T-helper 2 cell treated with Interferon-gamma antibody and Interleukin-4, amounts not matched to agents 5 μg/mL and 100 μg/mL, for 36 hours (primary cell): Measurements from ENCODE around the gene ZNF365.

Experiments
- DNase-seq: peaks from one replicate; pipeline ENCODE4 v3.0.0; 2021; ENCODE audit warnings: low spot score
- H3K27ac Mint-ChIP-seq: one replicate; pipeline ENCODE4 v1.8.0; 2021; ENCODE audit warnings: mild to moderate bottlenecking, mixed read lengths
- H3K27me3 Mint-ChIP-seq: one replicate; pipeline ENCODE4 v1.8.0; 2021; ENCODE audit warnings: low read depth, mixed read lengths
- H3K36me3 Mint-ChIP-seq: one replicate; pipeline ENCODE4 v1.8.0; 2021; ENCODE audit warnings: low read depth, mixed read lengths
- H3K4me1 Mint-ChIP-seq: one replicate; pipeline ENCODE4 v1.8.0; 2021; ENCODE audit warnings: low read depth, mixed read lengths
- H3K4me3 Mint-ChIP-seq: one replicate; pipeline ENCODE4 v1.8.0; 2022; ENCODE audit warnings: mild to moderate bottlenecking, moderate library complexity, mixed read lengths
- H3K9me3 Mint-ChIP-seq: one replicate; pipeline ENCODE4 v1.8.0; 2021; ENCODE audit warnings: mixed read lengths

ZNF365 gene

GRCh38 chr10:62414359-62414758, 40.2 kb downstream of the ZNF365 start:
- H3K36me3 Mint-ChIP-seq = no peaks in the 10 kb centered on the region
- DNase-seq = no peak
- H3K4me1 Mint-ChIP-seq = no peaks in the 10 kb centered on the region
- H3K4me3 Mint-ChIP-seq = no peak overlapping the region
- no peak overlapping the region for H3K27ac Mint-ChIP-seq
- H3K9me3 Mint-ChIP-seq = peaks cover 16% of the 10 kb centered on the region
- H3K27me3 Mint-ChIP-seq = peaks cover 33% of the 10 kb centered on the region

GRCh38 chr10:62422068-62422590, 48.0 kb downstream of the ZNF365 start:
- Mint-ChIP-seq H3K27me3 (peaks cover 10% of the 10 kb centered on the region), H3K4me1 (no peaks in the 10 kb centered on the region), H3K9me3 (no peaks in the 10 kb centered on the region), H3K27ac (no peak overlapping the region), H3K4me3 (no peak overlapping the region), H3K36me3 (no peaks in the 10 kb centered on the region)
- DNase-seq = peak; percentile 17

GRCh38 chr10:62424026-62424425, 49.9 kb downstream of the ZNF365 start:
- DNase-seq = no peak
- no peaks in the 10 kb centered on the region for H3K36me3 Mint-ChIP-seq
- no peak overlapping the region for H3K27ac Mint-ChIP-seq

GRCh38 chr10:62426086-62426485, 51.9 kb downstream of the ZNF365 start:
- H3K27me3 Mint-ChIP-seq = no peaks in the 10 kb centered on the region
- DNase-seq = peak; percentile 32
- no peaks in the 10 kb centered on the region for H3K36me3 Mint-ChIP-seq
- peaks cover 11% of the 10 kb centered on the region for H3K9me3 Mint-ChIP-seq
- H3K4me3 Mint-ChIP-seq = no peak overlapping the region
- no peak overlapping the region for H3K27ac Mint-ChIP-seq
- H3K4me1 Mint-ChIP-seq = no peaks in the 10 kb centered on the region

More at GRCh38 chr10:62424026-62424425, 49.9 kb downstream of the ZNF365 start:
- H3K9me3 Mint-ChIP-seq = peaks cover 7% of the 10 kb centered on the region
- H3K4me3 Mint-ChIP-seq = no peak overlapping the region
- H3K27me3 Mint-ChIP-seq = peaks cover 5% of the 10 kb centered on the region
- no peaks in the 10 kb centered on the region for H3K4me1 Mint-ChIP-seq

- no peak overlapping the region for H3K4me3 Mint-ChIP-seq
- no peaks in the 10 kb centered on the region for H3K36me3 Mint-ChIP-seq
- no peak overlapping the region for H3K27ac Mint-ChIP-seq
- no peaks in the 10 kb centered on the region for H3K27me3 Mint-ChIP-seq
- DNase-seq = no peak
- peaks cover 11% of the 10 kb centered on the region for H3K9me3 Mint-ChIP-seq
- H3K4me1 Mint-ChIP-seq = no peaks in the 10 kb centered on the region
Observed at GRCh38 chr10:62426600-62426999, 52.4 kb downstream of the ZNF365 start.

GRCh38 chr10:62430881-62431280, 56.7 kb downstream of the ZNF365 start:
- no peak overlapping the region for H3K4me3 Mint-ChIP-seq
- DNase-seq = no peak
- H3K27ac Mint-ChIP-seq = no peak overlapping the region
- H3K9me3 Mint-ChIP-seq = peaks cover 11% of the 10 kb centered on the region
- H3K27me3 Mint-ChIP-seq = peaks cover 5% of the 10 kb centered on the region
- H3K36me3 Mint-ChIP-seq = no peaks in the 10 kb centered on the region
- H3K4me1 Mint-ChIP-seq = peaks cover 12% of the 10 kb centered on the region

GRCh38 chr10:62433181-62433692, 59.1 kb downstream of the ZNF365 start:
- peak; percentile 67 for DNase-seq
- H3K9me3 Mint-ChIP-seq = peaks cover 8% of the 10 kb centered on the region
- peaks cover 12% of the 10 kb centered on the region for H3K4me1 Mint-ChIP-seq
- no peak overlapping the region for H3K4me3 Mint-ChIP-seq
- H3K27me3 Mint-ChIP-seq = peaks cover 8% of the 10 kb centered on the region
- no peak overlapping the region for H3K27ac Mint-ChIP-seq
- no peaks in the 10 kb centered on the region for H3K36me3 Mint-ChIP-seq

GRCh38 chr10:62433901-62434300, 59.7 kb downstream of the ZNF365 start:
- H3K4me1 Mint-ChIP-seq = peaks cover 12% of the 10 kb centered on the region
- H3K9me3 Mint-ChIP-seq = peaks cover 5% of the 10 kb centered on the region
- no peak overlapping the region for H3K27ac Mint-ChIP-seq
- H3K27me3 Mint-ChIP-seq = peaks cover 10% of the 10 kb centered on the region
- DNase-seq = no peak
- no peak overlapping the region for H3K4me3 Mint-ChIP-seq
- H3K36me3 Mint-ChIP-seq = no peaks in the 10 kb centered on the region

GRCh38 chr10:62437696-62438095, 63.5 kb downstream of the ZNF365 start:
- Mint-ChIP-seq H3K4me1 (peaks cover 8% of the 10 kb centered on the region), H3K27ac (no peak overlapping the region), H3K9me3 (no peaks in the 10 kb centered on the region), H3K36me3 (no peaks in the 10 kb centered on the region), H3K4me3 (no peak overlapping the region), H3K27me3 (peaks cover 18% of the 10 kb centered on the region)
- DNase-seq = no peak

GRCh38 chr10:62442006-62442405, 67.8 kb downstream of the ZNF365 start:
- DNase-seq = no peak
- H3K27ac Mint-ChIP-seq = no peak overlapping the region
- no peaks in the 10 kb centered on the region for H3K9me3 Mint-ChIP-seq
- H3K4me1 Mint-ChIP-seq = no peaks in the 10 kb centered on the region
- no peak overlapping the region for H3K4me3 Mint-ChIP-seq
- H3K27me3 Mint-ChIP-seq = peaks cover 16% of the 10 kb centered on the region
- H3K36me3 Mint-ChIP-seq = no peaks in the 10 kb centered on the region

- Mint-ChIP-seq H3K4me1 (no peaks in the 10 kb centered on the region), H3K36me3 (no peaks in the 10 kb centered on the region), H3K9me3 (no peaks in the 10 kb centered on the region), H3K27ac (no peak overlapping the region), H3K27me3 (peaks cover 25% of the 10 kb centered on the region), H3K4me3 (no peak overlapping the region)
- DNase-seq = no peak
Observed at GRCh38 chr10:62442894-62443669, 68.9 kb downstream of the ZNF365 start.

GRCh38 chr10:62443866-62444265, 69.7 kb downstream of the ZNF365 start:
- H3K9me3 Mint-ChIP-seq = no peaks in the 10 kb centered on the region
- DNase-seq = no peak
- no peak overlapping the region for H3K4me3 Mint-ChIP-seq
- H3K27me3 Mint-ChIP-seq = peaks cover 24% of the 10 kb centered on the region
- no peaks in the 10 kb centered on the region for H3K36me3 Mint-ChIP-seq
- no peaks in the 10 kb centered on the region for H3K4me1 Mint-ChIP-seq
- no peak overlapping the region for H3K27ac Mint-ChIP-seq

GRCh38 chr10:62446627-62447026, 72.5 kb downstream of the ZNF365 start:
- peaks cover 24% of the 10 kb centered on the region for H3K27me3 Mint-ChIP-seq
- DNase-seq = no peak
- no peak overlapping the region for H3K4me3 Mint-ChIP-seq
- no peak overlapping the region for H3K27ac Mint-ChIP-seq
- H3K4me1 Mint-ChIP-seq = no peaks in the 10 kb centered on the region
- no peaks in the 10 kb centered on the region for H3K9me3 Mint-ChIP-seq
- no peaks in the 10 kb centered on the region for H3K36me3 Mint-ChIP-seq

- H3K36me3 Mint-ChIP-seq = no peaks in the 10 kb centered on the region
- no peak for DNase-seq
- H3K27me3 Mint-ChIP-seq = peaks cover 30% of the 10 kb centered on the region
- H3K27ac Mint-ChIP-seq = no peak overlapping the region
- H3K4me3 Mint-ChIP-seq = no peak overlapping the region
- peaks cover 4% of the 10 kb centered on the region for H3K9me3 Mint-ChIP-seq
- no peaks in the 10 kb centered on the region for H3K4me1 Mint-ChIP-seq
Observed at GRCh38 chr10:62450912-62451610, 76.9 kb downstream of the ZNF365 start.
